Measurements from ENCODE around the gene ARHGAP19.

Gene ARHGAP19

DNA sequence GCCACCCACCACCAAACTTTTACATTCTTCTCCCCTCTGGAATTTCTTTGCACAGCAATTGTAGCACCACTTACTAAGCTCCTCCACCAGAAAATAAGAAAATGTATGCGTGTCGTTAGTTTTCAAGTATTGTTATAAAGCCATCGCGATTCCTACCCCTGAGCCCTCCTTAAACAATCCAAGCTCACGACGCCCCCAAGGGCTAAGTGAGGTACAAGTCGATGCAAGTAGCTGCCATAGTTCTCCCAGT, 40.8 kb upstream of the ARHGAP19 start:
- ATAC-seq: peak; percentile 36
- no peak for TF ChIP-seq ISL1 (CRISPR knock-in tag; IDR thresholded peaks at IDR 0.05)
- TF ChIP-seq ARNTL (CRISPR knock-in tag; IDR thresholded peaks at IDR 0.05; ENCODE audit: borderline replicate concordance, low read depth): no peak
- no peak for TF ChIP-seq OSR1 (CRISPR knock-in tag; IDR thresholded peaks at IDR 0.05)
- TF ChIP-seq SNAI2 (CRISPR knock-in tag; IDR thresholded peaks at IDR 0.05): no peak
- TF ChIP-seq, protein P1, sequence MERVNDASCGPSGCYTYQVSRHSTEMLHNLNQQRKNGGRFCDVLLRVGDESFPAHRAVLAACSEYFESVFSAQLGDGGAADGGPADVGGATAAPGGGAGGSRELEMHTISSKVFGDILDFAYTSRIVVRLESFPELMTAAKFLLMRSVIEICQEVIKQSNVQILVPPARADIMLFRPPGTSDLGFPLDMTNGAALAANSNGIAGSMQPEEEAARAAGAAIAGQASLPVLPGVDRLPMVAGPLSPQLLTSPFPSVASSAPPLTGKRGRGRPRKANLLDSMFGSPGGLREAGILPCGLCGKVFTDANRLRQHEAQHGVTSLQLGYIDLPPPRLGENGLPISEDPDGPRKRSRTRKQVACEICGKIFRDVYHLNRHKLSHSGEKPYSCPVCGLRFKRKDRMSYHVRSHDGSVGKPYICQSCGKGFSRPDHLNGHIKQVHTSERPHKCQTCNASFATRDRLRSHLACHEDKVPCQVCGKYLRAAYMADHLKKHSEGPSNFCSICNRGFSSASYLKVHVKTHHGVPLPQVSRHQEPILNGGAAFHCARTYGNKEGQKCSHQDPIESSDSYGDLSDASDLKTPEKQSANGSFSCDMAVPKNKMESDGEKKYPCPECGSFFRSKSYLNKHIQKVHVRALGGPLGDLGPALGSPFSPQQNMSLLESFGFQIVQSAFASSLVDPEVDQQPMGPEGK (CRISPR knock-in tag; IDR thresholded peaks at IDR 0.05; ENCODE audit: borderline replicate concordance): no peak
- no peak for TF ChIP-seq ZFP3 (CRISPR knock-in tag; IDR thresholded peaks at IDR 0.05)

DNA sequence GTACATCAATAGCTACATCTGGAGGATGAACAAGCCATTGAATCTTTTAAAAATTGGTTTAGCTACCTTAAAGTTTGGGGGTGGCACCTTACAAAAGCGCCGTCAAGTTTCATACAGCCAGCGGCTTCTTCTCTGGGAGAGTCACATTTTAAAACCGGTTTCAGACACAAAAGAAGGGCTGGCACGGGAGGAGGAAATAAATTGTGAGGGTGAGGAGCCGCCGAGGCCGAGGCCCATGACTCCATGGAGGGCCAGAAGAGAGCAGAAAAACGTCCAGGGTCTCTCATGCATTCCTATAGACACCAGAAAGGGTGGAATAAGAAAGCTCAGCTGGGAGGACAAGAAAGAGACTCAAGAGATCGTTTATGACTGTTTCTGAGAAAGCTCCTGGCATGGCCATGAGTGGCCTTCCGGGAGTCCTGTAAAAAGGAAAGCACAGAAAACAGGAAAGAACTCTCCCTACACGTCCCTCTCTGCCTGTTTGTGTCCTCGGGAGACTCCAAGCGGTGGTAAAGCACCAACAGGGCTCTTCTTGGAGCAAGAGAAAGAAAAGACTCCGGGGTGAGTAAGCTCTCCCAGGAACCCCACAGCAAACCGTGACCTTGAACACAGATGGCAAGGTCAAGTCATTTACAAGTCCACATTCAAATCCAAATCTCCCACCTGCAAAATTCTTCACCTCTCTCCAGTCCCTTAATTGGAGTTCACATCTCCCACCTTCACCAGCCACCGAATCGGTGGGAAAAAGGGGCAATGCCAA, 40.3 kb upstream of the ARHGAP19 start:
- no peak for TF ChIP-seq RARB (CRISPR knock-in tag; IDR thresholded peaks at IDR 0.05)
- TF ChIP-seq CSDC2 (CRISPR knock-in tag; IDR thresholded peaks at IDR 0.05): no peak
- no peak for TF ChIP-seq ESRRG (CRISPR knock-in tag; IDR thresholded peaks at IDR 0.05)
- TF ChIP-seq TOX (CRISPR knock-in tag; IDR thresholded peaks at IDR 0.05; ENCODE audit: borderline replicate concordance): no peak
- no peak for TF ChIP-seq GLIS3 (CRISPR knock-in tag; IDR thresholded peaks at IDR 0.05)
- TF ChIP-seq ZC3H10 (CRISPR knock-in tag; IDR thresholded peaks at IDR 0.05): no peak
- TF ChIP-seq BACH2 (CRISPR knock-in tag; IDR thresholded peaks at IDR 0.05; ENCODE audit: borderline replicate concordance): no peak
- TF ChIP-seq ZFP3 (CRISPR knock-in tag; IDR thresholded peaks at IDR 0.05): no peak
- no peak for TF ChIP-seq OSR1 (CRISPR knock-in tag; IDR thresholded peaks at IDR 0.05)
- TF ChIP-seq TCF4 (CRISPR knock-in tag; IDR thresholded peaks at IDR 0.05; ENCODE audit: borderline replicate concordance): no peak
- TF ChIP-seq, protein P2, sequence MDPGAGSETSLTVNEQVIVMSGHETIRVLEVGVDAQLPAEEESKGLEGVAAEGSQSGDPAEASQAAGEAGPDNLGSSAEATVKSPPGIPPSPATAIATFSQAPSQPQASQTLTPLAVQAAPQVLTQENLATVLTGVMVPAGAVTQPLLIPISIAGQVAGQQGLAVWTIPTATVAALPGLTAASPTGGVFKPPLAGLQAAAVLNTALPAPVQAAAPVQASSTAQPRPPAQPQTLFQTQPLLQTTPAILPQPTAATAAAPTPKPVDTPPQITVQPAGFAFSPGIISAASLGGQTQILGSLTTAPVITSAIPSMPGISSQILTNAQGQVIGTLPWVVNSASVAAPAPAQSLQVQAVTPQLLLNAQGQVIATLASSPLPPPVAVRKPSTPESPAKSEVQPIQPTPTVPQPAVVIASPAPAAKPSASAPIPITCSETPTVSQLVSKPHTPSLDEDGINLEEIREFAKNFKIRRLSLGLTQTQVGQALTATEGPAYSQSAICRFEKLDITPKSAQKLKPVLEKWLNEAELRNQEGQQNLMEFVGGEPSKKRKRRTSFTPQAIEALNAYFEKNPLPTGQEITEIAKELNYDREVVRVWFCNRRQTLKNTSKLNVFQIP (CRISPR knock-in tag; IDR thresholded peaks at IDR 0.05; ENCODE audit: borderline replicate concordance, low read depth): no peak
- no peak for TF ChIP-seq ZNF70 (CRISPR knock-in tag; IDR thresholded peaks at IDR 0.05)
- TF ChIP-seq ISL1 (CRISPR knock-in tag; IDR thresholded peaks at IDR 0.05): no peak
- TF ChIP-seq SNAI2 (CRISPR knock-in tag; IDR thresholded peaks at IDR 0.05): no peak
- no peak for TF ChIP-seq ZNF565 (CRISPR knock-in tag; conservative IDR thresholded peaks at IDR 0.05; ENCODE audit: low read depth)
- TF ChIP-seq PPARA (CRISPR knock-in tag; IDR thresholded peaks at IDR 0.05; ENCODE audit: borderline replicate concordance): no peak
- TF ChIP-seq, protein P3, sequence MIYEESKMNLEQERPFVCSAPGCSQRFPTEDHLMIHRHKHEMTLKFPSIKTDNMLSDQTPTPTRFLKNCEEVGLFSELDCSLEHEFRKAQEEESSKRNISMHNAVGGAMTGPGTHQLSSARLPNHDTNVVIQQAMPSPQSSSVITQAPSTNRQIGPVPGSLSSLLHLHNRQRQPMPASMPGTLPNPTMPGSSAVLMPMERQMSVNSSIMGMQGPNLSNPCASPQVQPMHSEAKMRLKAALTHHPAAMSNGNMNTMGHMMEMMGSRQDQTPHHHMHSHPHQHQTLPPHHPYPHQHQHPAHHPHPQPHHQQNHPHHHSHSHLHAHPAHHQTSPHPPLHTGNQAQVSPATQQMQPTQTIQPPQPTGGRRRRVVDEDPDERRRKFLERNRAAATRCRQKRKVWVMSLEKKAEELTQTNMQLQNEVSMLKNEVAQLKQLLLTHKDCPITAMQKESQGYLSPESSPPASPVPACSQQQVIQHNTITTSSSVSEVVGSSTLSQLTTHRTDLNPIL (CRISPR knock-in tag; IDR thresholded peaks at IDR 0.05; ENCODE audit: low read depth): no peak
- TF ChIP-seq, protein P1 (CRISPR knock-in tag; IDR thresholded peaks at IDR 0.05; ENCODE audit: borderline replicate concordance): no peak
- no peak for TF ChIP-seq ZNF8 (CRISPR knock-in tag; IDR thresholded peaks at IDR 0.05)
- ATAC-seq: peak; percentile 7; the same call in 2 of the 3 replicates

DNA sequence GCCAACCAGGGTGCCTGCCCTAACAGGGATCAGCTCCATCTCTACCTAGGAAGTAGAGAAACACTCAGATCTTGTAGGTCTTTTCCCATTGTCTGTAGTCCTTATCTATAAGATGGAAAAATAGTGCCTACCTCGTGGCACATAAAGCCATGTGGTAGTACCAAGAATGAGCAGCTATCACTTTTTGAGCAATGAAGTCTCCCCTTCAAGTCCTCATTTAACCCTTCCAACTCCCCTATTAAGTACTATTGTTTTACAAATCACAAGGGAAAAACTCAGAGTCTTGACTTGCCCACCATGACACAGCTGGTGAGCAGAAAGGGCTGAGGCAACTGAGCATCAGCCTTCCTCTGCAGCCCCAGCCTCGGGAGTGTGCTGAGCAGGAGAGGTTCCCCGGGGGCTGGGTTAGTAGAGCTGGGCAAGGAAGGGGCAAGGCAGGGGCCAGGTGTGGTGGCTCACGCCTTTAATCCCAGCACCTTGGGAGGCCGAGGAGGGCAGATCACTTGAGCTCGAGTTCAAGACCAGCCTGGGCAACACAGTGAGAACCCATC, 38.8 kb upstream of the ARHGAP19 start:
- no peak for ATAC-seq
- TF ChIP-seq ZFP3 (CRISPR knock-in tag; IDR thresholded peaks at IDR 0.05): no peak
- TF ChIP-seq ZNF8 (CRISPR knock-in tag; IDR thresholded peaks at IDR 0.05): no peak
- TF ChIP-seq ARNTL (CRISPR knock-in tag; IDR thresholded peaks at IDR 0.05; ENCODE audit: borderline replicate concordance, low read depth): no peak
- no peak for TF ChIP-seq OSR1 (CRISPR knock-in tag; IDR thresholded peaks at IDR 0.05)
- TF ChIP-seq ZNF565 (CRISPR knock-in tag; conservative IDR thresholded peaks at IDR 0.05; ENCODE audit: low read depth): no peak
- TF ChIP-seq, protein P4, sequence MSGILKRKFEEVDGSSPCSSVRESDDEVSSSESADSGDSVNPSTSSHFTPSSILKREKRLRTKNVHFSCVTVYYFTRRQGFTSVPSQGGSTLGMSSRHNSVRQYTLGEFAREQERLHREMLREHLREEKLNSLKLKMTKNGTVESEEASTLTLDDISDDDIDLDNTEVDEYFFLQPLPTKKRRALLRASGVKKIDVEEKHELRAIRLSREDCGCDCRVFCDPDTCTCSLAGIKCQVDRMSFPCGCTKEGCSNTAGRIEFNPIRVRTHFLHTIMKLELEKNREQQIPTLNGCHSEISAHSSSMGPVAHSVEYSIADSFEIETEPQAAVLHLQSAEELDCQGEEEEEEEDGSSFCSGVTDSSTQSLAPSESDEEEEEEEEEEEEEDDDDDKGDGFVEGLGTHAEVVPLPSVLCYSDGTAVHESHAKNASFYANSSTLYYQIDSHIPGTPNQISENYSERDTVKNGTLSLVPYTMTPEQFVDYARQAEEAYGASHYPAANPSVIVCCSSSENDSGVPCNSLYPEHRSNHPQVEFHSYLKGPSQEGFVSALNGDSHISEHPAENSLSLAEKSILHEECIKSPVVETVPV (CRISPR knock-in tag; IDR thresholded peaks at IDR 0.05): no peak
- TF ChIP-seq ISL1 (CRISPR knock-in tag; IDR thresholded peaks at IDR 0.05): no peak
- TF ChIP-seq, protein P3 (CRISPR knock-in tag; IDR thresholded peaks at IDR 0.05; ENCODE audit: low read depth): no peak
- TF ChIP-seq, protein P1 (CRISPR knock-in tag; IDR thresholded peaks at IDR 0.05; ENCODE audit: borderline replicate concordance): no peak
- no peak for TF ChIP-seq ZNF70 (CRISPR knock-in tag; IDR thresholded peaks at IDR 0.05)
- no peak for TF ChIP-seq BACH2 (CRISPR knock-in tag; IDR thresholded peaks at IDR 0.05; ENCODE audit: borderline replicate concordance)
- no peak for TF ChIP-seq ZC3H10 (CRISPR knock-in tag; IDR thresholded peaks at IDR 0.05)
- TF ChIP-seq, protein P2 (CRISPR knock-in tag; IDR thresholded peaks at IDR 0.05; ENCODE audit: borderline replicate concordance, low read depth): no peak
- TF ChIP-seq ZFP30 (CRISPR knock-in tag; IDR thresholded peaks at IDR 0.05): no peak
- TF ChIP-seq GLIS3 (CRISPR knock-in tag; IDR thresholded peaks at IDR 0.05): no peak
